HAP-1 (cell line): ENCODE data around the gene RENBP.

Experiments used
- DNase-seq, 2 experiments: peaks; one replicate each; pipeline ENCODE4 v3.0.0-alpha.2; 2016 to 2020; ENCODE audit warnings: low spot score in 2 of 2
- H3K27me3 ChIP-seq: fragments of 250-450 bp; sonication (Bioruptor Pico); 2 replicates; pipeline ENCODE4 v1.5.1; 2020; ENCODE audit warnings: low read depth, mild to moderate bottlenecking, moderate library complexity
- H3K36me3 ChIP-seq: fragments of 250-450 bp; sonication (Bioruptor Pico); replicated peaks from 2 replicates; pipeline ENCODE4 v1.5.1; 2020; ENCODE audit warnings: mild to moderate bottlenecking
- H3K4me1 ChIP-seq: fragments of 250-450 bp; sonication (Bioruptor Pico); 2 replicates; pipeline ENCODE4 v1.5.1; 2020; ENCODE audit warnings: mild to moderate bottlenecking
- H3K4me3 ChIP-seq: fragments of 250-450 bp; sonication (Bioruptor Pico); 2 replicates; pipeline ENCODE4 v1.5.1; 2020; ENCODE audit warnings: mild to moderate bottlenecking, moderate library complexity
- H3K9me3 ChIP-seq: fragments of 250-450 bp; sonication (Bioruptor Pico); 2 replicates; pipeline ENCODE4 v1.5.1; 2020; ENCODE audit warnings: mild to moderate bottlenecking, moderate library complexity
- in situ Hi-C: fragments of 300-500 bp; cut with MboI; formaldehyde crosslinking; loops from 3 replicates; pipeline ENCODE4 v1.14.3; 2020; ENCODE audit warnings: low sequenced_read_pairs, inconsistent platforms, mixed read lengths

The RENBP gene

DNA sequence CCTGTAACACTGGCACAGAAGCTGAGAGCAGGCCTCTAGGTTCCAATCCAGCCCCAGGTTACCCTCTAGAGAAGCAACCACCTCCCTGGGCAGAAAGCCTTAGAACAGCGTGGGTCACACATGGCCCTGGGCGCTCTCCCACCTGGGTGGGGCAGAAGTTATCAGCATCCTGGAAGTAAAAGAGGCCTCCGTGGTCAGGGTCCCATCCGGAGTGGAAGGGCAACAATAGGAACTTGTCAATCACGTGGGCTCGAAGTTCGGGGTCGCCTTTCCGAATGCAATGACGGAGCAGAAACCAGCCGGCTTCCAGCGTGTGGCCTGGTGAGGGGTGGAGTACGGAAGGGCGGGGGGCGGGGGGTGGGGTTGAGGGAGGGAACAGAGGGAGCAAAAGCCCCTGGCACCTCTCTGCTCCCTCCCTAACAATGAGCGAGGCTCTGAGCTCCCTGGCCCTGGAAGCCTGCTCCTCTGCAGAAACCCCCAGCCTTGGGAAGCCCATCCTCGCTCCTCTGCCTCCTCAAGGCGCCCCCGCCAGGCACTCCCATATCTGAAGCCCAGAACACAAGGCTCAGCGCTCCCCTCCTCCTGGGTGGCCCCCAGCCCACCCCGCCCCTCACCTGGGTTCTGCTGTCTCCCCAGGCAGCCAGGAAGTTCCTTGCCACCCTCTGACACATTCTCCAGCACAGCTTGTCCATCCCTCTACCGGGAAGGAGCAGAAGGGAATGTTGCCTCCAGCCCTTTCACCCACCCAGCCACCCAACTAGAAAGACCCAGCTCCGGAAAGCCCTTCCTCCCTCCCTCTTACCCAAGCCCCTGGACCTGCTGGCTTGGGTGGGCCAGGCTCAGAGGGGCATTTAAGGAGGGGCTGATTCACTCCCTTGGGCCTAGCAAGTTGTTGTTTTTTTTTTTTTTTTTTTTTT is 2.8 kb downstream of the RENBP start:
- H3K9me3 ChIP-seq, result no peaks in the 10 kb centered on the region
- peaks cover 4% of the 10 kb centered on the region; the same call in 1 of the 2 replicates for H3K36me3 ChIP-seq
- H3K4me1 ChIP-seq, result peaks cover 7% of the 10 kb centered on the region
- in situ Hi-C loops, result no loop called here
- no peaks in the 10 kb centered on the region for H3K27me3 ChIP-seq
- no peak for DNase-seq
- no peak overlapping the region for H3K4me3 ChIP-seq

DNA sequence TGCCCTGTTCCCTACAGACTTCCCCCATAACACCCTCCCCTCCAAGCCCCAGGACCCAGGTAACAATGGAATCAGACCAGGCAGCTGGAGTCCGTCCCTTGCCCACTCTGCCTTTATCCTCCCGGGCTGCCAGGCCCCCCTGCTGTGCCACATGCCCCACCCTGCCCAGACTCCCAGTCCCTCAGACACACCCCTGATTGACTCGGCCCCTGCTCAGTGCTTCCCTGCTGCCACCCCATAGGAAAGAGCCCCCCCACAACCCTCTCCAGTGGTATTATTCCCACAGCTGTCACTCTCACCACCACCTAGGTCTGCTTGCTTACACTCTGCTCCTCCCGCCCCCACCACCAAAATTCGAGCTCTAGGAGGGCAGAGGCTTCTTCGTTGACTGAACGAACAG is 4.9 kb downstream of the RENBP start:
- Histone ChIP-seq H3K36me3 (peaks cover 4% of the 10 kb centered on the region; the same call in 1 of the 2 replicates), H3K4me3 (no peak overlapping the region), H3K27me3 (no peaks in the 10 kb centered on the region), H3K4me1 (peaks cover 7% of the 10 kb centered on the region), H3K9me3 (no peaks in the 10 kb centered on the region)
- no peak for DNase-seq
- in situ Hi-C loops, result no loop called here

DNA sequence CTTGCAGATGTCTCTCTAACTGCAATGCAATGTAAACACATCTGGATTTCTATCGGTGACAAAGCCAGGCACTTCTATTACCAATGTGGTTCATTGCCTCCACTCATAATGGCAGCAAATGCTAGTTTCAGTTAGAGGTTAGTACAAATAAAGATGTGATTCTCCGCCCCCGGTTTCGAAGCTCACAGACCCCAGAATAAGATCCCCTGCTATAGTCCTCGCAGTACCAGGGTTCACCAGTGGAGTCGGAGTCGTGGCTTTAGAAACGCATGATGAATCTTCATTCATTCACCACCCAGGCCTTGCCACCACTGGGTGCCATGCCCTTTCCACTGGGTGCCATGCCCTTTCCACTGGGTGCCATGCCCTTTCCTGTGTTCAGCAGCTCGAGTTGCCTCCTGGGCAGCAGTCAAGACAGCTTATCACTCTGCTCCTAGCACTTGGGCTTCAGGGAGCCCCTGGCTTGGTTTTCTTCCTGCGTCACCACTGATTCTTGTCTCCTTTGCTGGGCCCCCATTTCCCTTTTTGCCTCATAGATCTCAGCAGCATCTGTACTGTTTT is 6.1 kb downstream of the RENBP start:
- no peaks in the 10 kb centered on the region for H3K9me3 ChIP-seq
- DNase-seq, result no peak
- H3K4me3 ChIP-seq, result no peak overlapping the region
- peaks cover 4% of the 10 kb centered on the region for H3K36me3 ChIP-seq
- in situ Hi-C loops, result no loop called here
- 0 out of 2 replicates have a peak, but pooled peaks cover 3% of the 10 kb centered on the region for H3K4me1 ChIP-seq
- H3K27me3 ChIP-seq, result no peaks in the 10 kb centered on the region

- Histone ChIP-seq H3K27me3 (no peaks in the 10 kb centered on the region), H3K4me1 (0 out of 2 replicates have a peak, but pooled peaks cover 3% of the 10 kb centered on the region), H3K9me3 (no peaks in the 10 kb centered on the region), H3K4me3 (no peak overlapping the region), H3K36me3 (peaks cover 14% of the 10 kb centered on the region)
- in situ Hi-C loops, result no loop called here
- DNase-seq, result no peak
Measured at GRCh38 chrX:153937056-153937455, 7.4 kb downstream of the RENBP start.

DNA sequence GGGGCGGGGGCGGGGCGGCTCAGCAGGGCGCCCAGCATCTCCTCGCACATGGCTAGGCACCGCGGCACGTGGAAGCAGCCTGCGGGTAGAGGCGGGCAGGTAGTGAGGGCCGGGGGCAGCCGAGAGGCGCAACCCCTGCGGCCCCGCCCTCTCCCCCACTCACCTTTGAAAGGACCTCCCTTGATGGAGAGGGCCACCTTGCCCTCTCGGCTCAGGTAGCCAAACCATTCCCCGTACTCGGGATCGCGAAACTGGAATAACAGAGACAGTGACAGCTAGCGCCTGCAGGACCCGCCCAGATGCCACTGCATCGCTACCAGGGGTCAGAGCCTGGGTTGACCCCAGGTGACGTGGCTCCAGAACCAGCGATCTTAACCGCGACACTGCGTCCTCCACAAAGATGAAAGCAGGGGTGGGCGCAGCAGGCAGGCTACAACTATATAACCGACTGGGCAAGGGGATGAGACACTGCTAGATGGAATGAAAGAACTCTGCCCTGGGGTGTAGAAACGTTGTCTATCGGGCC is 9.1 kb downstream of the RENBP start:
- Histone ChIP-seq H3K27me3 (no peaks in the 10 kb centered on the region), H3K36me3 (peaks cover 31% of the 10 kb centered on the region), H3K9me3 (no peaks in the 10 kb centered on the region), H3K4me3 (peak overlapping the region; percentile 22), H3K4me1 (0 out of 2 replicates have a peak, but pooled peaks cover 3% of the 10 kb centered on the region)
- DNase-seq, result no peak
- in situ Hi-C loops, result no loop called here

GRCh38 chrX:153934762-153935325 is 9.6 kb downstream of the RENBP start, which contains the start of gene NAA10:
Gene NAA10, minus strand, starts transcription at chrX:153935037. Its CDS starts 133 bp downstream, at chrX:153934904.
- Histone ChIP-seq H3K4me1 (0 out of 2 replicates have a peak, but pooled peaks cover 3% of the 10 kb centered on the region), H3K36me3 (peaks cover 30% of the 10 kb centered on the region), H3K9me3 (no peaks in the 10 kb centered on the region), H3K27me3 (no peaks in the 10 kb centered on the region), H3K4me3 (peak within 1 kb of the TSS; percentile 79)
- in situ Hi-C loops, result no loop called here
- DNase-seq, result peak; percentile 85 to 86

GRCh38 chrX:153934148-153934761 is 10.2 kb downstream of the RENBP start:
- peaks cover 36% of the 10 kb centered on the region for H3K36me3 ChIP-seq
- no peak for DNase-seq
- peak overlapping the region; percentile 79 for H3K4me3 ChIP-seq
- H3K4me1 ChIP-seq, result 0 out of 2 replicates have a peak, but pooled peaks cover 3% of the 10 kb centered on the region
- no peaks in the 10 kb centered on the region for H3K9me3 ChIP-seq
- H3K27me3 ChIP-seq, result no peaks in the 10 kb centered on the region
- in situ Hi-C loops, result no loop called here

- Histone ChIP-seq H3K9me3 (no peaks in the 10 kb centered on the region), H3K27me3 (no peaks in the 10 kb centered on the region), H3K36me3 (peaks cover 37% of the 10 kb centered on the region), H3K4me3 (peak overlapping the region; percentile 79), H3K4me1 (0 out of 2 replicates have a peak, but pooled peaks cover 3% of the 10 kb centered on the region)
- no peak for DNase-seq
- in situ Hi-C loops, result no loop called here
Measured at GRCh38 chrX:153933748-153934147, 10.7 kb downstream of the RENBP start.

- no peaks in the 10 kb centered on the region for H3K9me3 ChIP-seq
- in situ Hi-C loops, result no loop called here
Measured at GRCh38 chrX:153932220-153932915, 12.1 kb downstream of the RENBP start.

GRCh38 chrX:153931748-153932147 is 12.7 kb downstream of the RENBP start:
- Histone ChIP-seq H3K9me3 (no peaks in the 10 kb centered on the region), H3K27me3 (no peaks in the 10 kb centered on the region), H3K4me1 (peaks cover 12% of the 10 kb centered on the region), H3K4me3 (no peak overlapping the region), H3K36me3 (peaks cover 37% of the 10 kb centered on the region)
- no peak for DNase-seq
- in situ Hi-C loops, result no loop called here

More at GRCh38 chrX:153932220-153932915, 12.1 kb downstream of the RENBP start:
- H3K36me3 ChIP-seq, result peaks cover 37% of the 10 kb centered on the region
- DNase-seq, result no peak
- no peaks in the 10 kb centered on the region for H3K27me3 ChIP-seq
- H3K4me3 ChIP-seq, result no peak overlapping the region
- peaks cover 6% of the 10 kb centered on the region; the same call in 1 of the 2 replicates for H3K4me1 ChIP-seq

GRCh38 chrX:153931151-153931550 is 13.3 kb downstream of the RENBP start:
- in situ Hi-C loops, result no loop called here
- no peak overlapping the region for H3K4me3 ChIP-seq
- DNase-seq, result no peak

DNA sequence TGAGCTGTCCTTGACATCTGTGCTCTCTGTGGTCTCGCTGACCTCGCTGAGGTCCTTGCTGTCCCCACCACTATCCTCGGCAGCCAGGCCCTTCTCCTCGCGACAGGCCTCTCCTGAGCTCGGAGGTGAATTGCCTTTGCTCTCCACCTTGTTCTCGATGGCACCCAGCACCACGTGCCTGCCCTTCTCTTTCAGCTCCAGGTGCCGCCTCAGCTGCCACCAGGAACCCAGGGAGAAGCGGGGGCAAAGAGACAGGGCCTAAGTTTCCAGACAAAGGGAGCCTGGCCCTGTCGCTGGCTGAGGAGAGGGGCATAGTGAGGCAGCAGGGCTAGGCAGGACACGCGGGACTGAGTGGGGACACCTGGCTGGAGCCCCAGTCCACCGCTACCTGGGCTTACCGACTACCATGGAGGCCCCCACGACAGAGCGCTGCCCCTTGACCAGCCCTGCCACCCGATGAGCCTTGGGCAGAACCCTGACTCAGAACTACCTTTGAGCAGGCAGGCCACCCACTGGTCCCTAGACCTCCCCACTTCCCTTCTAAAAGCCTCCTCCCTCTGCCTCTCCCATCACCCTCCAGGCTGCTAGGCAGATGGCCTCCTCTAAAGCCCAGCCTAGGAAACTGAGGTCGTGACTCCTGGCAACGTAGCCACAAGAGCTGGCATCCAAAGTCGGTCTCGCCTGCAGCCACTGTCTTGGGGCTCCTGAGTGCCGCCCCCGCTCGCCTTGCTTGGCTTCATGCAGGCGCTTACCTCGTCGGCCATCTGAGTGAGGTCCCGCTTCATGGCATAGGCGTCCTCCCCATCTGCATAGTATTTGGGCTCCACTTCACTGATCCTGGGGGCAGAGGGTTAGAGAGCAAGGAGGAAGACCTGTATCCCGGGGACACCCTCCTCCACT is 14.2 kb downstream of the RENBP start:
- Histone ChIP-seq H3K4me3 (no peak overlapping the region), H3K9me3 (no peaks in the 10 kb centered on the region), H3K27me3 (no peaks in the 10 kb centered on the region), H3K4me1 (peaks cover 23% of the 10 kb centered on the region), H3K36me3 (peaks cover 37% of the 10 kb centered on the region)
- in situ Hi-C loops, result no loop called here
- no peak for DNase-seq

More at GRCh38 chrX:153931151-153931550, 13.3 kb downstream of the RENBP start:
- peaks cover 18% of the 10 kb centered on the region for H3K4me1 ChIP-seq
- no peaks in the 10 kb centered on the region for H3K9me3 ChIP-seq
- H3K27me3 ChIP-seq, result no peaks in the 10 kb centered on the region
- peaks cover 37% of the 10 kb centered on the region for H3K36me3 ChIP-seq
